DMS53 treated with DMSO at 0.1 percent for 48 hours (cell line): ENCODE results near the gene PAGR1.

Experiments
- DNase-seq: peaks from one replicate; lab custom pipeline; 2025; ENCODE audit not compliant: unreplicated experiment; lab: John Stamatoyannopoulos, UW

The PAGR1 gene

DNA sequence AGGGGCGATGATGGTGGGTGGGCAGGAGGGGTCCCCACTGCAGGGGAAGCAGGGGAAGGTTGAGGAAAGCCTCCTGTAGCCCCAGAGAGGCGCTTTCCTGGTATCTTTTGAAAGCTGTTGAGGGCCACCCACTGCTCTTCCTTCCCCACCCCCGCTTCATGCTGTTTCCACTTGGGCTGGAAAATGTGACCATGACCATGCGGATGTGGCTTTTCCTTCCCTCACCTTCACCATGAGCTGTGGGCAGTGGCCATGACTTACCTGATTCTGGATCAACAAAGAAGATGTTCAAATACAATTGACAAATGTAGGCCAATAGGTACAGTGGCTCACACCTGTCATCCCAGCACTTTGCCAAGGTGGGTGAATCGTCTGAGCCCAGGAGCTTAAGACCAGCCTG, 18.1 kb downstream of the PAGR1 start:
- DNase-seq = no peak

GRCh38 chr16:29835926-29836325, 20.0 kb downstream of the PAGR1 start:
- no peak for DNase-seq

- DNase-seq = no peak
These were observed 20.7 kb downstream of the PAGR1 start for GRCh38 chr16:29836623-29837022.

DNA sequence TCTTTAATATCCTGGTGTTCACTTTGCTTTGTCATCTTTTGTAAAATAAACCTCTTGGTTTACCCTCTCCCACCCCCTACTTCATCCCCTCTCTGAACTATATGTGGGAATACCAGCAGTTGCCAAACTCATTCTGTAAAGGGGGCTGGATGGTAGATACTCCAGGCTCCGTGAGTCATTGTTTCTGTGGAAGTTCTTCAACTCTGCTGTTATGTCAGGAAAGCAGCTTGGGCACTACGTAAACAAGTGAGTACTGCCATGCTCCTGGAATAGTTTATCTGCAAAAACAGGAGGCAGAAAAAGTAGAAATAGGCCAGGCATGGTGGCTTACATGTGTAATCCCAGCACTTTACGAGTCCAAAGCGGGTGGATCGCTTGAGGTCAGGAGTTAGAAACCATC, 21.9 kb downstream of the PAGR1 start:
- no peak for DNase-seq

- DNase-seq = no peak
These were observed 23.9 kb downstream of the PAGR1 start for GRCh38 chr16:29839822-29840221.

GRCh38 chr16:29840240-29840639, 24.3 kb downstream of the PAGR1 start:
- DNase-seq = no peak

- DNase-seq = no peak
These were observed 25.7 kb downstream of the PAGR1 start for GRCh38 chr16:29841631-29842030.

DNA sequence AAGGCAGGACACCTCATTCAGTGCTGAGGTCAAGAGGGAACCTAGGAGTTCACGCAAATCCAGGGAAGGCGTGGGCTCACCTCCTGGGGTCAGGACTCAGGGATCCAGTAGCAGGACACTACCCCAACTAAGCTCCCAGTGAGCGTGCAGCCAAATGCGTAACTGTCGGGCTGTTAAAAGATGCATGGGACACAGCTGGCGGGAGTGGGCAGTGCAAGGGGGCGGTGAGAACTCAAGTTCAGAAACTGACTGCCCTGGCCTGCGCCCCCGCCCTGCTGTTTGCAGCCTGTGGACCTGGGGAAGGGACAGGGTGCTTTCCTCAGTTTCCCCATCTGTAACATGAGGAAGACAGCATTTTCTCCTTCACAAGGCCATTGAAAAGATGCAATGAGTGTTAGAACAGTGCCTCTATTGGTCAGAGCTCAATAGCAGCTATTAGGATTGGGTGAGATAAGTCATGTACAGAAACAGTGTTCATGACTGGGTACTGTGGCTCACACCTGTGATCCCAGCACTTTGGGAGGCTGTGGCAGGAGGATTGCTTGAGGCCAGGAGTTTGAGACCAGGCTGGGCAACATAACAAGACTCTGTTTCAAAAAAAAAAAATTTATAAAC, 26.9 kb downstream of the PAGR1 start:
- no peak for DNase-seq

DNA sequence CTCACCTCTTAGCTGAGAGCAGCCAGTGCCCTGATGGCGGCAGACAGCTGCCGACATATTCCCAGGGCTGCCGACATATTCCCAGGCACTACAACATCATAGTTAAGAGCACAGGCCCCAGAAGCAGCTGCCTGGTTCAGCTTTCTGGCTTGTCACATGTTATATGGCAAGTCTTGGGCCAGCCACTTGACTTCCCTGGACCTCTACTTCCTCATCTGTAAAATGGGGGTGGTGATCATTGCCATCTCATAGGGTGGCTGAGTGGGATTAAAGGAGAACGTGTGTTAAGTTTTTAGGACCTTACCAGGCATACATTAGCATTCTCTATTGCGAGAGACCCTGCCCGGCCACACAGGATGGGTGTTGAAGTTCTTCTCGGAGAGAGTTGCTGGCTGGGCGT, 28.0 kb downstream of the PAGR1 start:
- DNase-seq = no peak

DNA sequence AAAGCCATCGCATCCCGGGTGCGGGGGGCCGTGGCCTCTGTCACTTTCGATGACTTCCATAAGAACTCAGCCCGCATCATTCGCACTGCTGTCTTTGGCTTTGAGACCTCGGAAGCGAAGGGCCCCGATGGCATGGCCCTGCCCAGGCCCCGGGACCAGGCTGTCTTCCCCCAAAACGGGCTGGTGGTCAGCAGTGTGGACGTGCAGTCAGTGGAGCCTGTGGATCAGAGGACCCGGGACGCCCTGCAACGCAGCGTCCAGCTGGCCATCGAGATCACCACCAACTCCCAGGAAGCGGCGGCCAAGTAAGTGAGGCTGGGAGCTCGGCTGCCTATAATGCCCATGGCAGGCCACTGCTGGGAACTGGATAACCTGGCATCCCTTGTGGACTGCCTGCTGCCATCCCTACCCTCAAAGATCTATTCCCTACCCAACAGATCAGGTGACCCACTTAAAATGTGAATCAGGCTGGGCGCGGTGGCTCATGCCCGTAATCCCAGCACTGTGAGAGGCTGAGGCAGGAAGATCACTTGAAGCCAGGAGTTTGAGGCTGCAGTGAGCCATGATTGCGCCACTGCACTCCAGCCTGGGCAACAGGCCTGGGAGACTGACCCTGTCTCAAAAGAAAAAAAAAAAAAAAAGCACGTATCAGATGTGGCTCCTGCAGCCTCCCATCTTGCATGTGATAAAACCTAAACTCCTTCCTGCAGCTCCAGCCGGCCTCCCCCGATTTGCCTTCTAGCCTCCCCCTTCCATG, 28.8 kb downstream of the PAGR1 start:
- no peak for DNase-seq

DNA sequence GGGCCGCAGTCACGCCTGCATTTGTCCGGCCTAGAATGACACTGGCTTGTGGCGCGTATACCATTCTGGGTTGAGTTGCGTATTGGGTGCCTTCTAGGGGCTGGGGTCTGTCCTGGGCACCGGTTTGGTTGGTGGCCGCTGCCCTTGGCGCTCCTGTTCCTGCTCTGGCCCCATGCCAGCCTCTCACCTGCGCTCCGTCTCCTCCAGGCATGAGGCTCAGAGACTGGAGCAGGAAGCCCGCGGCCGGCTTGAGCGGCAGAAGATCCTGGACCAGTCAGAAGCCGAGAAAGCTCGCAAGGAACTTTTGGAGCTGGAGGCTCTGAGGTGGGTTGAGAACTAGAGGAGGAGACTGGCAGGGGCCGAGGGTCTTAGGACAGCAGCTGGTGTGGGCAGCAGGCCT, 29.7 kb downstream of the PAGR1 start:
- DNase-seq = no peak

DNA sequence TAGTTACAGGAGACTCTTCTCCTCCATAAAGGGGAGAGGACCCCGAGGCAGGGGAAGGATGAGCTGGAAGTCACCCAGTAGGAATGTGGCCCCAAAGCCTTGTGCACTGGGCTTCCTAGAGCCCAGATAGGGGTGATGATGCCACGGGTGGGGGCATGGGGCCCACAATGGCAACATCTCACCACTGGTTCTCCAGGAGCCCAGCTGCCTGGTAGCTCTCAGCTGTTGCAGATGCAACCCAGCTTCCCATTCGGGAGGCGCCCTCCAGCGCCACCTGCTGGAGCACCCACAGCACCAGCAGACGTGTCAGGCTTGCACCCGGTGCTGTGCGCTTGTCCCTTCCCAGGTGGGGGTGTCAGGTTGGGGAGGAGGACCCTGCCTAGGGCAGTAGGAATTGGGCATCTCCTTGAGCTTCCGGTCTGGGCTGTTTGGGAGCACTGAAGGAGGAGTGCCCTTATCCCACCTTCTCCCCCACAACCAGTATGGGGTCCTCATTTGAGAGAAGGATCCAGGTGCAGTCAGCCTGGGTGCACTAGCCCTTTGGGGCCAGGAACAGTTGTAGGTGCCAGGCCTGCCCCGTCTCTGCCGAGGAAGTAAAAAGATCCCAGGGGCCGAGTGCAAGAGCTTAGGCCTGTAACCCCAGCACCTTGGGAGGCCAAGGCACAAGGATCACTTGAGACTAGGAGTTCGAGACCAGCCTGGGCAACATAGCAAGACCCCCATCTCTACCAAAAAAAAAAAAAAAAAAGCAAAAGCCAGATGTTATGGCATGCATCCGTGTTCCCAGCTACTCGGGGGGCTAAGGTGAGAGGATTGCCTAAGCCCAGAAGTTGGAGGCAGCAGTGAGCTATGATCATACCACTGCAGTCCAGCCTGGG, 32.7 kb downstream of the PAGR1 start:
- DNase-seq = peak; percentile 26

DNA sequence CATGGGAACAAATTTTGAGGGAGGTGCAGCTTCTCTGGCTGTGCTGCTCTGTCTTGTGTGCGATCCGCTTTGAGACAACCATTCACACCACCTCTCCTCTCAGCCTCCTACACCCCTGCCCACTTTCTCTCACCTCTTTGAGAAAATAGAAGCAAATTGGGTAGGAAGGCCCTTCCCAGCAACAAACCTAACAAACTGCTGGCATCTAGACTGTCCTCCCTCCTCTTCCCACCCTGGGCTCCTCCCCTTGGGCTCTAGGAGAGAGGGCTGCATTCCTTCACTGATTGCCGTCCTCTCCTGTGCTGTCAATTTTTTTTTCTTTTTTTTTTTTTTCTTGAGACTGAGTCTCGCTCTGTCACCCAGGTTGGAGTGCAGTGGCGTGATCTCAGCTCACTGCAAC, 33.6 kb downstream of the PAGR1 start:
- DNase-seq = no peak

GRCh38 chr16:29850998-29851397, 35.0 kb downstream of the PAGR1 start:
- no peak for DNase-seq

DNA sequence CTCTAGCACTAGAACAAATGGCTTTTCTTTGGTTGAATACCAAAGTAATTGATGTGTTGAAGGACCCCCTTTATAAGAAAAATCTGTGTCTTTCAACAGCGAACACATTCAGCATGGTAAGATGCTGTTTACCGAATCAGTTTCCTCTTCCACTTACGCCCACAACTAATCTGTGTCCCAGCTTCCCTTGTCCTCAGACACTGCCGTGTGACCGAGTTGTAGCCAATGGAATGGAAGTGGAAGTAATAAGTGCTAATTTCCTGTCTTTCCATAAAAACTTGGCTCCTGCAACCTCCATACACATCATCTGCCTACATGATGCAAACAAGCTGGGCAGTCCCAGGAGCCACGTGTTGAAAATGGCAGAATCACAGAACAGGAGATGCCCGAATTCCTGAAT, 36.7 kb downstream of the PAGR1 start:
- DNase-seq = no peak

GRCh38 chr16:29854520-29855100, 38.7 kb downstream of the PAGR1 start:
- no peak for DNase-seq

DNA sequence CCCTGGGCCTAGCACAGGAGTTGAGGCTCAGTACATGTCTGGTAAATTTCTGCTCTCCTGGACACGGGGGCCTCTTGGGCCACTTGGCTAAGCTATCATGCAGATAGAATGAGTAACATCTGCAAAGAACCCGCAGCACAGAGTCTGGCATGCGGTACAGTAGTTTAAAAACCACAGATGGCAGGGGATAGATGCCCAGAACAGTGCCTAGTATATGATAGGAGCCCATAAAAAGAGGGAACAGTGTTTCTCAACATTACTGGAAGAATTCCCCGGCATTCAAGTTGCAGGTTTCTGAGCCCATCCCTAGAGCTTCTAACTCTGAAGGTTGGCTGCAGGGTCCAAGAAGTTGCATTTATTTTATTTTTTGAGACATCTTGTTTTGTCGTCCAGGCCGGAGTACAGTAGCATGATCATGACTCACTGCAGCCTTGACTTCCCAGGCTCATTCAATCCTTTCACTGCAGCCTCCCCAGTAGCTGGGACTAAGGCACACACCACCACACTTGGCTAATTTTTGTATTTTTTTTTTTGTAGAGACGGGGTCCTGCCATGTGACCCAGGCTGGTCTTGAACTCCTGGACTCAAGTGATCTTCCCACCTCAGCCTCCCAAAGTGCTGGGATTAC, 41.3 kb downstream of the PAGR1 start:
- no peak for DNase-seq

DNA sequence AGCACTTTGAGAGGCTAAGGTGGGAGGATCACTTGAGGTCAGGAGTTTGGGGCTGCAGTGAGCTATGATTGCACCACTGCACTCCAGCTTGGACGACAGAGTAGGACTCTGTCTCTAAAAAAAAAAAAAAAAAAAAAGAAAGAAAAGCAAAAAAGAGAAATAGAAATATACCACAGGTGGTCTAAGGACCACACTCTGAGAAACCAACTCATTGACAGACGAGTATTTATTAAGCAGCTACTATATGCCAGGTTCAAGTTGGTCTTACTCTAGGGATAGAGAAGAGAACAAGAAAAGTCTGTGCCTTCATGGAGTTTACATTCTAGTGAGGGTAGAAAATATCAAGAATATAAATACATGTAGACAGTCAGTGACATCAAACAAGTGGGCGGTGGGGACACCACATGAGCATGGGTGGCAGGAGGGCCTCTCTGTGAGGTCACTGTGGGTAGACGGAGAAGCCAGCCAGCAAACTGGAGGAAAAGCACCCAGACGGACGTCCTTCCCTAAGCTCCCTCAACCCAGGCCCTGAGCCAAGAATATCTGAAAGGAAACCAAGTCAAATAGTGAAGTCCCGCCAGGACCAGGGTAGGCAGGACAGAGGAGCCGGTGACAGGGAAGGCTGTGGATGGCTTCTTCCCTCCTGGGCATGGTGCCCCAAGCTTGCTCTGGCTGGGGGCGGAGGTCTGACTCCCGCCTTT, 42.3 kb downstream of the PAGR1 start:
- no peak for DNase-seq

GRCh38 chr16:29858974-29859373, 43.0 kb downstream of the PAGR1 start:
- DNase-seq = no peak

- DNase-seq = no peak
These were observed 44.3 kb downstream of the PAGR1 start for GRCh38 chr16:29860218-29860617.
